ENCODE results near the gene CATSPERE. TPM values are rescaled to one million over a fixed set of nuclear protein-coding genes. Genes with fewer than 3 reads are reported as not detected.

The CATSPERE gene
- total RNA-seq, 1 donor from 2014 or later = 1.1 TPM

DNA sequence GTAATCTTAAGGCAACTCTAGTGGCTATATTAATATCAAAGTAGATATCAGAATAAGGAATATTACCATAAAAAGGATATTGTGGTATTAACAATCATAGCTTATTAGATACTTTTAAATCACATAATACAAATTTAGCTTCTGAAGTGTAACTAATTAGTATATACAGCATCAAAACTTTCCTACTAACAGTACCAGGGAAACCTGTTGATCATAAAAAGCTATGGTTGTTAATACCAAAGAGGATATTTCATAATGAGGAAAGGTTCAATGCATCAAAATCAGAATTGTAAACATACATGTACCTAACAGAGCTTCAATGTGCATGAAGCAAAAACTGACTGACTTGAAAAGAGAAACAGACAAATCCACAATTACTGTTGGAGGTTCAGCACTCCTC is 33.4 kb upstream of the CATSPERE start:
- no peak overlapping the region for H3K4me3 Mint-ChIP-seq (ENCODE audit: unreplicated experiment)
- H3K4me3 ChIP-seq (ENCODE audit: insufficient read depth, low read depth, low read length) = no peak overlapping the region
- no peaks in the 10 kb centered on the region for H3K4me1 ChIP-seq (ENCODE audit: insufficient read depth, low read length)
- no peak overlapping the region for H2AFZ ChIP-seq (ENCODE audit: low read depth, low read length)
- TF ChIP-seq EZH2 (IDR thresholded peaks at IDR 0.05; ENCODE audit: insufficient read depth, low read length) = no peak
- TF ChIP-seq, protein P1, sequence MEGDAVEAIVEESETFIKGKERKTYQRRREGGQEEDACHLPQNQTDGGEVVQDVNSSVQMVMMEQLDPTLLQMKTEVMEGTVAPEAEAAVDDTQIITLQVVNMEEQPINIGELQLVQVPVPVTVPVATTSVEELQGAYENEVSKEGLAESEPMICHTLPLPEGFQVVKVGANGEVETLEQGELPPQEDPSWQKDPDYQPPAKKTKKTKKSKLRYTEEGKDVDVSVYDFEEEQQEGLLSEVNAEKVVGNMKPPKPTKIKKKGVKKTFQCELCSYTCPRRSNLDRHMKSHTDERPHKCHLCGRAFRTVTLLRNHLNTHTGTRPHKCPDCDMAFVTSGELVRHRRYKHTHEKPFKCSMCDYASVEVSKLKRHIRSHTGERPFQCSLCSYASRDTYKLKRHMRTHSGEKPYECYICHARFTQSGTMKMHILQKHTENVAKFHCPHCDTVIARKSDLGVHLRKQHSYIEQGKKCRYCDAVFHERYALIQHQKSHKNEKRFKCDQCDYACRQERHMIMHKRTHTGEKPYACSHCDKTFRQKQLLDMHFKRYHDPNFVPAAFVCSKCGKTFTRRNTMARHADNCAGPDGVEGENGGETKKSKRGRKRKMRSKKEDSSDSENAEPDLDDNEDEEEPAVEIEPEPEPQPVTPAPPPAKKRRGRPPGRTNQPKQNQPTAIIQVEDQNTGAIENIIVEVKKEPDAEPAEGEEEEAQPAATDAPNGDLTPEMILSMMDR (IDR thresholded peaks at IDR 0.05; ENCODE audit: insufficient read depth, low read depth, low read length) = no peak
- no peaks in the 10 kb centered on the region for H3K9me3 ChIP-seq (ENCODE audit: insufficient read depth, low read depth, low read length)
- H4K20me1 ChIP-seq (ENCODE audit: insufficient read depth, low read length) = no peaks in the 10 kb centered on the region
- H3K27ac Mint-ChIP-seq (ENCODE audit: unreplicated experiment) = no peak overlapping the region
- no peaks in the 10 kb centered on the region for H3K4me1 Mint-ChIP-seq (ENCODE audit: low read depth, unreplicated experiment)
- H3K9me3 Mint-ChIP-seq (ENCODE audit: unreplicated experiment) = no peaks in the 10 kb centered on the region
- peaks cover 2% of the 10 kb centered on the region for H3K36me3 Mint-ChIP-seq (ENCODE audit: low read depth, unreplicated experiment)
- DNase-seq (ENCODE audit: low read depth) (no peak), FAIRE-seq (no peak)
- no peak overlapping the region for H3K9ac ChIP-seq (ENCODE audit: low read length)
- H3K4me2 ChIP-seq (ENCODE audit: low read length) = no peak overlapping the region
- peaks cover 35% of the 10 kb centered on the region for H3K36me3 ChIP-seq (ENCODE audit: insufficient read depth, low read length)
- H3K27me3 Mint-ChIP-seq (ENCODE audit: low read depth, unreplicated experiment) = no peaks in the 10 kb centered on the region
- no peaks in the 10 kb centered on the region for H3K79me2 ChIP-seq (ENCODE audit: insufficient read depth, low read length)
- H3K27me3 ChIP-seq (ENCODE audit: insufficient read depth, low read length) = no peaks in the 10 kb centered on the region
- no peak overlapping the region for H3K27ac ChIP-seq (ENCODE audit: low read depth, low read length)

GRCh38 chr1:244429818-244430217 is 31.3 kb upstream of the CATSPERE start:
- no peaks in the 10 kb centered on the region for H3K79me2 ChIP-seq (ENCODE audit: insufficient read depth, low read length)
- H4K20me1 ChIP-seq (ENCODE audit: insufficient read depth, low read length) = no peaks in the 10 kb centered on the region
- FAIRE-seq = no peak

GRCh38 chr1:244431166-244431565 is 29.9 kb upstream of the CATSPERE start:
- Histone ChIP-seq H3K4me1 (ENCODE audit: insufficient read depth, low read length) (peaks cover 10% of the 10 kb centered on the region), H3K9ac (ENCODE audit: low read length) (no peak overlapping the region), H3K4me2 (ENCODE audit: low read length) (no peak overlapping the region), H3K36me3 (ENCODE audit: insufficient read depth, low read length) (peaks cover 18% of the 10 kb centered on the region), H3K79me2 (ENCODE audit: insufficient read depth, low read length) (no peaks in the 10 kb centered on the region), H4K20me1 (ENCODE audit: insufficient read depth, low read length) (no peaks in the 10 kb centered on the region), H3K27me3 (ENCODE audit: insufficient read depth, low read length) (no peaks in the 10 kb centered on the region), H3K4me3 (ENCODE audit: insufficient read depth, low read depth, low read length) (no peak overlapping the region), H3K9me3 (ENCODE audit: insufficient read depth, low read depth, low read length) (no peaks in the 10 kb centered on the region), H3K27ac (ENCODE audit: low read depth, low read length) (no peak overlapping the region), H2AFZ (ENCODE audit: low read depth, low read length) (no peak overlapping the region)
- H3K4me3 Mint-ChIP-seq (ENCODE audit: unreplicated experiment) = no peak overlapping the region
- TF ChIP-seq EZH2 (IDR thresholded peaks at IDR 0.05; ENCODE audit: insufficient read depth, low read length) = no peak
- TF ChIP-seq, protein P1 (IDR thresholded peaks at IDR 0.05; ENCODE audit: insufficient read depth, low read depth, low read length) = no peak
- DNase-seq (ENCODE audit: low read depth) (no peak), FAIRE-seq (no peak)
- peaks cover 12% of the 10 kb centered on the region for H3K4me1 Mint-ChIP-seq (ENCODE audit: low read depth, unreplicated experiment)
- H3K36me3 Mint-ChIP-seq (ENCODE audit: low read depth, unreplicated experiment) = no peaks in the 10 kb centered on the region
- H3K27me3 Mint-ChIP-seq (ENCODE audit: low read depth, unreplicated experiment) = no peaks in the 10 kb centered on the region
- no peak overlapping the region for H3K27ac Mint-ChIP-seq (ENCODE audit: unreplicated experiment)
- no peaks in the 10 kb centered on the region for H3K9me3 Mint-ChIP-seq (ENCODE audit: unreplicated experiment)

More at GRCh38 chr1:244429818-244430217, 31.3 kb upstream of the CATSPERE start:
- Histone ChIP-seq H3K27ac (ENCODE audit: low read depth, low read length) (no peak overlapping the region), H3K9ac (ENCODE audit: low read length) (no peak overlapping the region), H3K27me3 (ENCODE audit: insufficient read depth, low read length) (no peaks in the 10 kb centered on the region), H3K4me1 (ENCODE audit: insufficient read depth, low read length) (no peaks in the 10 kb centered on the region), H3K9me3 (ENCODE audit: insufficient read depth, low read depth, low read length) (no peaks in the 10 kb centered on the region), H3K36me3 (ENCODE audit: insufficient read depth, low read length) (peaks cover 22% of the 10 kb centered on the region), H3K4me2 (ENCODE audit: low read length) (no peak overlapping the region), H3K4me3 (ENCODE audit: insufficient read depth, low read depth, low read length) (no peak overlapping the region), H2AFZ (ENCODE audit: low read depth, low read length) (no peak overlapping the region)
- Mint-ChIP-seq H3K27me3 (ENCODE audit: low read depth, unreplicated experiment) (no peaks in the 10 kb centered on the region), H3K27ac (ENCODE audit: unreplicated experiment) (no peak overlapping the region), H3K4me3 (ENCODE audit: unreplicated experiment) (no peak overlapping the region), H3K4me1 (ENCODE audit: low read depth, unreplicated experiment) (peaks cover 3% of the 10 kb centered on the region), H3K36me3 (ENCODE audit: low read depth, unreplicated experiment) (no peaks in the 10 kb centered on the region), H3K9me3 (ENCODE audit: unreplicated experiment) (no peaks in the 10 kb centered on the region)
- TF ChIP-seq, protein P1 (IDR thresholded peaks at IDR 0.05; ENCODE audit: insufficient read depth, low read depth, low read length) = no peak
- TF ChIP-seq EZH2 (IDR thresholded peaks at IDR 0.05; ENCODE audit: insufficient read depth, low read length) = no peak
- no peak for DNase-seq (ENCODE audit: low read depth)
